Measurements from ENCODE around the gene MTHFD2L.

The MTHFD2L gene

DNA sequence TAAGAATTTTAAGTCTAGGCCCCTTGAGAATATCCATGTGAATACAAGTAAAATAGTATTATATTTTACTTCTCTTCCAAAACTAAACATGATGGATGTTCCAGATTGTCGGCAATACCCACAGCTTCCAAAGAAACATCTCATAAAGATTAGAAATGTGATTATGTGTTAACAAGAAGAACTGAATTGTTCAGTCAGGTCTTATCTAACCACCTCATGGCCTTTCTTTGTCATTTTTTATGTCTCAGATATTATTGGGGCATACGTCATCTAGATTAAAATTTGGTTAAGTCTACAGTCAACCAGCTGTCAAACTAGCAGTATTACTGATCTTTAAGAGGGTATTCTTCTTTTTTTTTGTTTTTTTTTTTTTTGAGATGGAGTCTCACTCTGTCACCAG, 160.4 kb downstream of the MTHFD2L start (continued):
- no peak for TF ChIP-seq ZNF610 (tag by site-specific recombination; IDR thresholded peaks at IDR 0.05; ENCODE audit: borderline replicate concordance)
- TF ChIP-seq, protein P1, sequence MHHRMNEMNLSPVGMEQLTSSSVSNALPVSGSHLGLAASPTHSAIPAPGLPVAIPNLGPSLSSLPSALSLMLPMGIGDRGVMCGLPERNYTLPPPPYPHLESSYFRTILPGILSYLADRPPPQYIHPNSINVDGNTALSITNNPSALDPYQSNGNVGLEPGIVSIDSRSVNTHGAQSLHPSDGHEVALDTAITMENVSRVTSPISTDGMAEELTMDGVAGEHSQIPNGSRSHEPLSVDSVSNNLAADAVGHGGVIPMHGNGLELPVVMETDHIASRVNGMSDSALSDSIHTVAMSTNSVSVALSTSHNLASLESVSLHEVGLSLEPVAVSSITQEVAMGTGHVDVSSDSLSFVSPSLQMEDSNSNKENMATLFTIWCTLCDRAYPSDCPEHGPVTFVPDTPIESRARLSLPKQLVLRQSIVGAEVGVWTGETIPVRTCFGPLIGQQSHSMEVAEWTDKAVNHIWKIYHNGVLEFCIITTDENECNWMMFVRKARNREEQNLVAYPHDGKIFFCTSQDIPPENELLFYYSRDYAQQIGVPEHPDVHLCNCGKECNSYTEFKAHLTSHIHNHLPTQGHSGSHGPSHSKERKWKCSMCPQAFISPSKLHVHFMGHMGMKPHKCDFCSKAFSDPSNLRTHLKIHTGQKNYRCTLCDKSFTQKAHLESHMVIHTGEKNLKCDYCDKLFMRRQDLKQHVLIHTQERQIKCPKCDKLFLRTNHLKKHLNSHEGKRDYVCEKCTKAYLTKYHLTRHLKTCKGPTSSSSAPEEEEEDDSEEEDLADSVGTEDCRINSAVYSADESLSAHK (tag by site-specific recombination; IDR thresholded peaks at IDR 0.05) = peak; percentile 14; the same call in 1 of the 2 replicates

DNA sequence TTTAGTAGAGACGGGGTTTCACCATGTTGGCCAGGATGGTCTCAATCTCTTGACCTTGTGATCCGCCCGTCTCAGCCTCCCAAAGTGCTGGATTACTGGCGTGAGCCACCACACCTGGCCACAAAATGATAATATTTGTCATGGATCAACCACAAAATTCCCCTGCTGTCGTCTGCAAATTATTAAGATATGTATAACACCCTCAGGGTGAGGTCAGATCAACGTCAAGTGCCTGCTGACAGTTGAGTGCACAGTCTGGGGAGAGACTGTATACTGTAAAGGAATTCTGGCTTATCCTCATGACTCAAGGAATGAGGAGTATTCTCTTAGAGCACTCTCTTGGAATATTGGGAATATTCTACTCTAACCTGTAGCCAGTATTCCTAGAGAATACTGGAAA, 161.6 kb downstream of the MTHFD2L start:
- Histone ChIP-seq H3K27ac (ENCODE audit: extremely low read depth, low read depth, low read length) (no peak overlapping the region), H3K36me3 (ENCODE audit: control insufficient read depth in 2 of 2, insufficient read depth in 1 of 2, low read length in 2 of 2) (no peaks in the 10 kb centered on the region), H3K4me1 (ENCODE audit: control insufficient read depth, insufficient read depth, low read length) (no peaks in the 10 kb centered on the region), H3K9me3 (ENCODE audit: control insufficient read depth, insufficient read depth, low read depth, low read length) (no peaks in the 10 kb centered on the region), H3K4me3 (ENCODE audit: low read depth, low read length) (no peak overlapping the region)
- CTCF ChIA-PET = interaction anchor here (0.5 to 4.8 kb wide), 12 partner anchors 13 to 785 kb away, joined by 3 to 32 read pairs (median 4); no protein-coding TSS in a partner anchor
- POLR2A ChIA-PET = no interaction called here
- TF ChIP-seq ZBTB1 (tag by site-specific recombination; IDR thresholded peaks at IDR 0.05) (no peak), FEZF1 (tag by site-specific recombination; IDR thresholded peaks at IDR 0.05) (no peak), ZNF214 (tag by site-specific recombination; IDR thresholded peaks at IDR 0.05; ENCODE audit: borderline replicate concordance) (no peak), ZNF629 (tag by site-specific recombination; IDR thresholded peaks at IDR 0.05) (no peak), ZNF843 (tag by site-specific recombination; IDR thresholded peaks at IDR 0.05) (no peak), ZNF169 (tag by site-specific recombination; IDR thresholded peaks at IDR 0.05) (no peak), ZNF510 (tag by site-specific recombination; IDR thresholded peaks at IDR 0.05; ENCODE audit: insufficient replicate concordance) (no peak), ZFHX2 (tag by site-specific recombination; conservative IDR thresholded peaks at IDR 0.05) (no peak), ZBTB20 (tag by site-specific recombination; IDR thresholded peaks at IDR 0.05) (no peak), ZNF76 (tag by site-specific recombination; IDR thresholded peaks at IDR 0.05; ENCODE audit: borderline replicate concordance, low read depth) (no peak), ZXDB (tag by site-specific recombination; IDR thresholded peaks at IDR 0.05) (no peak)

DNA sequence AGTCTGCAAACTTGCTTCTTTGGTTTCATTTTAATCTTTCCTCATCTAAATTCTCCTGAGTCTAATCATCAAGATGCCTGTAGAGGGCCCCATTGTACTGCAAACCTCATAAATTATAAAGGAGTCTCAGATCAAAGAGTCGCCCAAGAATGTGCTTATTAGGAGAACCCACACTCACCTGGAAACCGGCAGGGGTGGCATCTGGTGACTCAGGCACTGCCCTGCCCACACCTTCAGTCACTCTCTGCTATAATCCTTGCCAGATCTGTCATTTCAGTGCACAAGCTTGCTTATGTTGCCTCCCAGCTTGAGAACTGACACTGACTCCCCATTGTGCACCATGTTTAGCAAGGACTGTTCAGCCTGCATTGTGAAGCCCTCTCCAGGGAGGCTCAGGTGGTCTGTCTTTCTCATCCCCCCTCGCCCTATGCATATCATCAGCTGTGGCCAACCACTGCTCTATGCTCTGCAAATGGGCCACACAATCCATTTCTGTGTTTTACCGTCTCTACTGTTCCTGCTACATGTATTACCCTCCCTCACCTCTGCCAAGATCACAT, 162.7 kb downstream of the MTHFD2L start:
- POLR2A ChIA-PET = no interaction called here
- H3K27ac ChIP-seq (ENCODE audit: extremely low read depth, low read depth, low read length) = no peak overlapping the region
- TF ChIP-seq ZNF324 (tag by site-specific recombination; IDR thresholded peaks at IDR 0.05) (no peak), ZBTB20 (tag by site-specific recombination; IDR thresholded peaks at IDR 0.05) (no peak), ZNF140 (tag by site-specific recombination; IDR thresholded peaks at IDR 0.05) (no peak), OSR2 (tag by site-specific recombination; IDR thresholded peaks at IDR 0.05) (no peak), BCL11B (tag by site-specific recombination; IDR thresholded peaks at IDR 0.05; ENCODE audit: low read depth) (no peak), ZNF624 (tag by site-specific recombination; IDR thresholded peaks at IDR 0.05) (no peak), ZNF366 (tag by site-specific recombination; conservative IDR thresholded peaks at IDR 0.05) (0 out of 2 replicates have a peak, but pooled peaks have one; percentile 10), ZIC2 (tag by site-specific recombination; IDR thresholded peaks at IDR 0.05) (0 out of 2 replicates have a peak, but pooled peaks have one; percentile 11), EGR2 (tag by site-specific recombination; IDR thresholded peaks at IDR 0.05; ENCODE audit: low read depth) (peak; percentile 21; the same call in 1 of the 2 replicates), ZNF768 (tag by site-specific recombination; IDR thresholded peaks at IDR 0.05) (no peak)
- TF ChIP-seq, protein P2, sequence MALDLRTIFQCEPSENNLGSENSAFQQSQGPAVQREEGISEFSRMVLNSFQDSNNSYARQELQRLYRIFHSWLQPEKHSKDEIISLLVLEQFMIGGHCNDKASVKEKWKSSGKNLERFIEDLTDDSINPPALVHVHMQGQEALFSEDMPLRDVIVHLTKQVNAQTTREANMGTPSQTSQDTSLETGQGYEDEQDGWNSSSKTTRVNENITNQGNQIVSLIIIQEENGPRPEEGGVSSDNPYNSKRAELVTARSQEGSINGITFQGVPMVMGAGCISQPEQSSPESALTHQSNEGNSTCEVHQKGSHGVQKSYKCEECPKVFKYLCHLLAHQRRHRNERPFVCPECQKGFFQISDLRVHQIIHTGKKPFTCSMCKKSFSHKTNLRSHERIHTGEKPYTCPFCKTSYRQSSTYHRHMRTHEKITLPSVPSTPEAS (tag by site-specific recombination; IDR thresholded peaks at IDR 0.05) = no peak
- TF ChIP-seq, protein P3, sequence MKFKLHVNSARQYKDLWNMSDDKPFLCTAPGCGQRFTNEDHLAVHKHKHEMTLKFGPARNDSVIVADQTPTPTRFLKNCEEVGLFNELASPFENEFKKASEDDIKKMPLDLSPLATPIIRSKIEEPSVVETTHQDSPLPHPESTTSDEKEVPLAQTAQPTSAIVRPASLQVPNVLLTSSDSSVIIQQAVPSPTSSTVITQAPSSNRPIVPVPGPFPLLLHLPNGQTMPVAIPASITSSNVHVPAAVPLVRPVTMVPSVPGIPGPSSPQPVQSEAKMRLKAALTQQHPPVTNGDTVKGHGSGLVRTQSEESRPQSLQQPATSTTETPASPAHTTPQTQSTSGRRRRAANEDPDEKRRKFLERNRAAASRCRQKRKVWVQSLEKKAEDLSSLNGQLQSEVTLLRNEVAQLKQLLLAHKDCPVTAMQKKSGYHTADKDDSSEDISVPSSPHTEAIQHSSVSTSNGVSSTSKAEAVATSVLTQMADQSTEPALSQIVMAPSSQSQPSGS (tag by site-specific recombination; IDR thresholded peaks at IDR 0.05; ENCODE audit: low read depth) = no peak

More for the DNA sequence above, 162.7 kb downstream of the MTHFD2L start:
- H3K36me3 ChIP-seq (ENCODE audit: control insufficient read depth in 2 of 2, insufficient read depth in 1 of 2, low read length in 2 of 2) = no peaks in the 10 kb centered on the region
- CTCF ChIA-PET = interaction anchor here (0.5 to 4.8 kb wide), 27 partner anchors 8 to 1236 kb away, joined by 3 to 32 read pairs (median 3); no protein-coding TSS in a partner anchor
- no peak overlapping the region for H3K4me3 ChIP-seq (ENCODE audit: low read depth, low read length)
- H3K9me3 ChIP-seq (ENCODE audit: control insufficient read depth, insufficient read depth, low read depth, low read length) = no peaks in the 10 kb centered on the region
- no peaks in the 10 kb centered on the region for H3K4me1 ChIP-seq (ENCODE audit: control insufficient read depth, insufficient read depth, low read length)
